ENCODE data around the gene GRIN2D. TPM values are rescaled to one million over a fixed set of nuclear protein-coding genes. Genes with fewer than 3 reads are reported as not detected.

Gene GRIN2D
- total RNA-seq, result 0.19 and 0.32 TPM in 2 replicates

GRCh38 chr19:48393559-48394330 is at the start of gene GRIN2D:
GRIN2D (plus strand) TSS chr19:48393668; CDS start chr19:48398393, 4,725 bp downstream.

GRCh38 chr19:48363810-48364597 is 29.5 kb upstream of the GRIN2D start, which contains the start of the genes SYNGR4 and TMEM143:
SYNGR4 (plus strand) TSS chr19:48364367; CDS start chr19:48365843, 1,476 bp downstream.
TMEM143 (minus strand) TSS chr19:48363940; CDS start chr19:48363920, 20 bp downstream.

GRCh38 chr19:48391100-48392005 is 2.1 kb upstream of the GRIN2D start, which contains the start of gene KDELR1:
KDELR1 (minus strand) TSS chr19:48391551; CDS start chr19:48391358, 193 bp downstream.

Other genes starting within 250 kb of the GRIN2D start
- 46.9 and 49.3 TPM in 2 replicates for gene LIG1, start 223.3 kb upstream of the GRIN2D start, total RNA-seq
- gene ZSWIM9, start 223.0 kb upstream of the GRIN2D start, total RNA-seq, result 2.1 and 3.7 TPM in 2 replicates
- gene CARD8, start 137.8 kb upstream of the GRIN2D start, total RNA-seq, result 47.3 and 92.1 TPM in 2 replicates
- 0.63 and 0.97 TPM in 2 replicates for gene ZNF114, start 123.6 kb upstream of the GRIN2D start, total RNA-seq
- gene EMP3, start 68.1 kb upstream of the GRIN2D start, total RNA-seq, result 12.1 and 25.3 TPM in 2 replicates
- gene TMEM143, start 29.7 kb upstream of the GRIN2D start, total RNA-seq, result 2.1 and 3.8 TPM in 2 replicates
- not detected in 2 replicates for gene SYNGR4, start 29.3 kb upstream of the GRIN2D start, total RNA-seq
- 31.9 and 51.2 TPM in 2 replicates for gene KDELR1, start 2.1 kb upstream of the GRIN2D start, total RNA-seq
- gene GRWD1, start 52.3 kb downstream of the GRIN2D start, total RNA-seq, result 14.7 and 39.3 TPM in 2 replicates
- gene KCNJ14, start 61.9 kb downstream of the GRIN2D start, total RNA-seq, result under 0.01 and 0.63 TPM in 2 replicates
- gene CYTH2, start 75.7 kb downstream of the GRIN2D start, total RNA-seq, result 48.4 and 53.1 TPM in 2 replicates
- gene LMTK3, start 118.2 kb downstream of the GRIN2D start, total RNA-seq, result 0.06 TPM in 1 of 2 replicates, not detected in the other
- gene SULT2B1, start 158.5 kb downstream of the GRIN2D start, total RNA-seq, result not detected in 2 replicates
- not detected in 2 replicates for gene SPACA4, start 213.1 kb downstream of the GRIN2D start, total RNA-seq
- 0.49 and 0.94 TPM in 2 replicates for gene FAM83E, start 221.4 kb downstream of the GRIN2D start, total RNA-seq
- 1,360 and 2,089 TPM in 2 replicates for gene RPL18, start 225.5 kb downstream of the GRIN2D start, total RNA-seq
- 5.2 and 6.4 TPM in 2 replicates for gene SPHK2, start 225.8 kb downstream of the GRIN2D start, total RNA-seq
- 1.5 and 2.6 TPM in 2 replicates for gene DBP, start 243.7 kb downstream of the GRIN2D start, total RNA-seq

Data from bladder microvascular endothelial cell (primary cell).